ENCODE data around the gene SDCBP2. TPM values are rescaled to one million over a fixed set of nuclear protein-coding genes. Genes with fewer than 3 reads are reported as not detected.

Gene SDCBP2
- total and polyA plus RNA-seq, 12 donors: 0.43 to 7.6 (median 2.9) TPM

- peak in 4 of 7 donors; percentile 13 to 48 (median 16) for DNase-seq
- intact Hi-C loops (cut with DNase I): loop anchor here in 1 of 2 donors (5.0 kb wide), 1 partner anchor 59 kb away; no protein-coding TSS in a partner anchor
- no peaks in the 10 kb centered on the region for H3K9me3 ChIP-seq (replicated peaks in 1 of 3)
- whole genome bisulfite sequencing, 4 donors: 81 to 92% (median 90%) methylated on average over 7 of the region's 7 CpGs
- H3K27me3 ChIP-seq: no peaks in the 10 kb centered on the region
- H3K4me1 ChIP-seq (replicated peaks in 1 of 2): peaks cover 24 to 67% of the 10 kb centered on the region in 2 donors
- peak overlapping the region; percentile 41 to 100 (median 99) for H3K27ac ChIP-seq
- no peak overlapping the region for H3K4me3 ChIP-seq
- TF ChIP-seq, protein P1, sequence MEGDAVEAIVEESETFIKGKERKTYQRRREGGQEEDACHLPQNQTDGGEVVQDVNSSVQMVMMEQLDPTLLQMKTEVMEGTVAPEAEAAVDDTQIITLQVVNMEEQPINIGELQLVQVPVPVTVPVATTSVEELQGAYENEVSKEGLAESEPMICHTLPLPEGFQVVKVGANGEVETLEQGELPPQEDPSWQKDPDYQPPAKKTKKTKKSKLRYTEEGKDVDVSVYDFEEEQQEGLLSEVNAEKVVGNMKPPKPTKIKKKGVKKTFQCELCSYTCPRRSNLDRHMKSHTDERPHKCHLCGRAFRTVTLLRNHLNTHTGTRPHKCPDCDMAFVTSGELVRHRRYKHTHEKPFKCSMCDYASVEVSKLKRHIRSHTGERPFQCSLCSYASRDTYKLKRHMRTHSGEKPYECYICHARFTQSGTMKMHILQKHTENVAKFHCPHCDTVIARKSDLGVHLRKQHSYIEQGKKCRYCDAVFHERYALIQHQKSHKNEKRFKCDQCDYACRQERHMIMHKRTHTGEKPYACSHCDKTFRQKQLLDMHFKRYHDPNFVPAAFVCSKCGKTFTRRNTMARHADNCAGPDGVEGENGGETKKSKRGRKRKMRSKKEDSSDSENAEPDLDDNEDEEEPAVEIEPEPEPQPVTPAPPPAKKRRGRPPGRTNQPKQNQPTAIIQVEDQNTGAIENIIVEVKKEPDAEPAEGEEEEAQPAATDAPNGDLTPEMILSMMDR (IDR thresholded peaks at IDR 0.05): no peak
- no peak for TF ChIP-seq POLR2A (IDR thresholded peaks at IDR 0.05)
- H3K36me3 ChIP-seq (replicated peaks in 1 of 2): no peaks in the 10 kb centered on the region
Measured at GRCh38 chr20:1327827-1328679, 886 bp downstream of the SDCBP2 start.

DNA sequence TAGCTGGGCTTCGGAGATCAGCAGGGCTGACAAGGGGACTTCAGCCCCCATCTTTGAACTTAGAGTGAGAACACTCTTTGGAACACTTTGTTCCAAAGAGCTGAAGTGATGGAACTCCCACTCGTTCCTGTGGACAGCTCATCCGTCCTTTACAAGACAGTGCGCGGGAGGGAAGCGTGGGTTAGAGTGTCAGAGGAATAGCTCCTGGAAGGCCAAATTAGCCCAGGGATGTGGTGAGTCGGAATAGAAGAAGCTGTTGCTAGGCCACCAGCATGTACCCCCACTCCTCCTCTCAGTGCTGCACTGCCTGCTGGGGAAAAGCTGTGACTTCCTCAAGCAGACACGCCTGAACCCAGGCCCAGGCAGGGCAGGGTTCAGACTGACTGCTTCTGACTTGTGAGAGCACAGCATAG is 1.7 kb downstream of the SDCBP2 start:
- TF ChIP-seq, protein P1 (IDR thresholded peaks at IDR 0.05): no peak
- TF ChIP-seq POLR2A (IDR thresholded peaks at IDR 0.05): no peak

GRCh38 chr20:1326031-1326930 is 2.7 kb downstream of the SDCBP2 start:
- H3K4me1 ChIP-seq (replicated peaks in 1 of 2): peaks cover 24 to 62% of the 10 kb centered on the region in 2 donors
- no peak for TF ChIP-seq POLR2A (IDR thresholded peaks at IDR 0.05)
- TF ChIP-seq, protein P1 (IDR thresholded peaks at IDR 0.05): no peak
- 31 to 40% (median 34%) methylated on average over 10 of the region's 10 CpGs for WGBS, 4 donors
- no peaks in the 10 kb centered on the region for H3K36me3 ChIP-seq (replicated peaks in 1 of 2)
- intact Hi-C loops (cut with DNase I): loop anchor here in 1 of 2 donors (5.0 kb wide), 1 partner anchor 61 kb away; no protein-coding TSS in a partner anchor
- H3K9me3 ChIP-seq (replicated peaks in 1 of 3): no peaks in the 10 kb centered on the region
- H3K27me3 ChIP-seq: no peaks in the 10 kb centered on the region
- peak in 5 of 7 donors; percentile 17 to 46 (median 39) for DNase-seq
- peak overlapping the region; percentile 92 to 100 (median 99) for H3K27ac ChIP-seq
- peak overlapping the region in 3 of 4 donors; percentile 70 to 99 (median 80) for H3K4me3 ChIP-seq

More for the DNA sequence above, 1.7 kb downstream of the SDCBP2 start:
- Histone ChIP-seq H3K4me1 (replicated peaks in 1 of 2) (peaks cover 24 to 62% of the 10 kb centered on the region in 2 donors), H3K9me3 (replicated peaks in 1 of 3) (no peaks in the 10 kb centered on the region), H3K36me3 (replicated peaks in 1 of 2) (no peaks in the 10 kb centered on the region), H3K4me3 (no peak overlapping the region), H3K27me3 (no peaks in the 10 kb centered on the region), H3K27ac (peak overlapping the region; percentile 41 to 100 (median 99))
- DNase-seq: peak in 6 of 7 donors; percentile 40 to 76 (median 50)
- 56 to 76% (median 61%) methylated on average over 8 of the region's 8 CpGs for WGBS, 4 donors
- intact Hi-C loops (cut with DNase I): loop anchor here in 1 of 2 donors (5.0 kb wide), 1 partner anchor 60 kb away; no protein-coding TSS in a partner anchor
